ENCODE measurements around the gene SNAP47.

SNAP47 gene

DNA sequence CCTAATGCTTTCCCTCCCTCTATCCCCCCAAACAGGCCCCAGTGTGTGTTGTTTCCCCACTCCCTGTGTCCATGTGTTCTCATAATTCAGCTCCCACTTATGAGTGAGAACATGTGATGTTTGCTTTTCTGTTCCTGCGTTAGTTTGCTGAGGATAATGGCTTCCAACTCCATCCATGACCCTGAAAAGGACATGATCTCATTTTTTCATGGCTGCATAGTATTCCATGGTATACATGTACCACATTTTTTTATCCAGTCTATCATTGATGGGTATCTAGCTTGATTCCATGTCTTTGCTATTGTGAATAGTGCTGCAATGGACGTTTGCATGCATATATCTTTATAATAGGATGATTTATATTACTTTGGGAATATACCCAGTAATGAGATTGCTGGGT is 89.0 kb downstream of the SNAP47 start:
- Histone ChIP-seq H3K27me3 (ENCODE audit: insufficient read depth, low read depth) (no peaks in the 10 kb centered on the region), H3K4me3 (IDR thresholded peaks at IDR 0.05; ENCODE audit: insufficient read depth, low read depth, low read length) (no peak overlapping the region), H3K4me1 (ENCODE audit: low read depth, poor library complexity, severe bottlenecking) (no peaks in the 10 kb centered on the region), H3K27ac (no peak overlapping the region), H3K4me2 (no peak overlapping the region), H3K9ac (no peak overlapping the region), H3K36me3 (ENCODE audit: insufficient read depth) (no peaks in the 10 kb centered on the region), H2AFZ (ENCODE audit: low read depth) (no peak overlapping the region), H3K79me2 (ENCODE audit: insufficient read depth, low read depth) (no peaks in the 10 kb centered on the region), H4K20me1 (ENCODE audit: insufficient read depth) (no peaks in the 10 kb centered on the region)
- TF ChIP-seq, protein P1, sequence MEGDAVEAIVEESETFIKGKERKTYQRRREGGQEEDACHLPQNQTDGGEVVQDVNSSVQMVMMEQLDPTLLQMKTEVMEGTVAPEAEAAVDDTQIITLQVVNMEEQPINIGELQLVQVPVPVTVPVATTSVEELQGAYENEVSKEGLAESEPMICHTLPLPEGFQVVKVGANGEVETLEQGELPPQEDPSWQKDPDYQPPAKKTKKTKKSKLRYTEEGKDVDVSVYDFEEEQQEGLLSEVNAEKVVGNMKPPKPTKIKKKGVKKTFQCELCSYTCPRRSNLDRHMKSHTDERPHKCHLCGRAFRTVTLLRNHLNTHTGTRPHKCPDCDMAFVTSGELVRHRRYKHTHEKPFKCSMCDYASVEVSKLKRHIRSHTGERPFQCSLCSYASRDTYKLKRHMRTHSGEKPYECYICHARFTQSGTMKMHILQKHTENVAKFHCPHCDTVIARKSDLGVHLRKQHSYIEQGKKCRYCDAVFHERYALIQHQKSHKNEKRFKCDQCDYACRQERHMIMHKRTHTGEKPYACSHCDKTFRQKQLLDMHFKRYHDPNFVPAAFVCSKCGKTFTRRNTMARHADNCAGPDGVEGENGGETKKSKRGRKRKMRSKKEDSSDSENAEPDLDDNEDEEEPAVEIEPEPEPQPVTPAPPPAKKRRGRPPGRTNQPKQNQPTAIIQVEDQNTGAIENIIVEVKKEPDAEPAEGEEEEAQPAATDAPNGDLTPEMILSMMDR (conservative IDR thresholded peaks at IDR 0.05; ENCODE audit: low read depth, low read length) = no peak

DNA sequence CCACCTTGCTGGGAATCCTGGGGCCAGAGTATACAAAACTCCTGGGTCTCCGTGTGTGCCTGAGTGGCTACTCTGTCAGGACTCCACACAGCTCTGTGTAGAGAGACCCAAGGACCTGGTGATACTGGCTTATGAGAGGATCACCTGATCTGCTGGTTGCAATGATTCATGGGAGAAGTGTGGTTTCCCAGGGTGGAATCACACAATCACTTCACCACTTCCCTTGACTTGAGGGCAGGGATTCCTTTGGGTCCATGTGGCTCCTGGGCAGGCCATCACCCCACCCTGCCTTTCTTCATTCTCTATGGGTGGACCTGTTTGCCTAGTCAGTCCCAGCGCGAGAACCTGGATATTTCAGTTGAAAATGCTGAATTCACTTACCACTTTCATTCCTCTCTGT is 93.6 kb downstream of the SNAP47 start:
- Histone ChIP-seq H3K4me1 (ENCODE audit: low read depth, poor library complexity, severe bottlenecking) (no peaks in the 10 kb centered on the region), H4K20me1 (ENCODE audit: insufficient read depth) (no peaks in the 10 kb centered on the region), H3K79me2 (ENCODE audit: insufficient read depth, low read depth) (no peaks in the 10 kb centered on the region), H3K4me3 (IDR thresholded peaks at IDR 0.05; ENCODE audit: insufficient read depth, low read depth, low read length) (no peak overlapping the region), H3K36me3 (ENCODE audit: insufficient read depth) (no peaks in the 10 kb centered on the region), H2AFZ (ENCODE audit: low read depth) (no peak overlapping the region), H3K27me3 (ENCODE audit: insufficient read depth, low read depth) (no peaks in the 10 kb centered on the region), H3K9ac (no peak overlapping the region), H3K4me2 (no peak overlapping the region), H3K27ac (no peak overlapping the region)
- TF ChIP-seq, protein P1 (conservative IDR thresholded peaks at IDR 0.05; ENCODE audit: low read depth, low read length) = no peak
